Upper lobe of right lung (tissue), 1 donor: ENCODE results near the gene PRAMEF17. TPM values are rescaled to one million over a fixed set of nuclear protein-coding genes. Genes with fewer than 3 reads are reported as not detected.
"Not testable (repeated sequence)": the region's sequence is repeated elsewhere in the genome, so short reads cannot be mapped to it uniquely, and the experiment has no call there.

Source experiments
- ATAC-seq: fragments of 200-7000 bp; cut with Tn5 transposase; one replicate; pipeline ENCODE4 v1.9.1; 2020; ENCODE audit warnings: mild to moderate bottlenecking, moderate library complexity
- DNase-seq: peaks from one replicate; pipeline ENCODE4 v3.0.0-alpha.2; 2020
- H3K27ac ChIP-seq: fragments of 200-600 bp; one replicate; pipeline ENCODE4 v1.8.0; 2022
- H3K27me3 ChIP-seq: fragments of 200-600 bp; one replicate; pipeline ENCODE4 v1.8.0; 2022; ENCODE audit warnings: mild to moderate bottlenecking
- H3K36me3 ChIP-seq: fragments of 200-600 bp; one replicate; pipeline ENCODE4 v1.8.0; 2022
- H3K4me1 ChIP-seq: fragments of 200-600 bp; one replicate; pipeline ENCODE4 v1.8.0; 2022
- H3K4me3 ChIP-seq: fragments of 200-600 bp; one replicate; pipeline ENCODE4 v1.8.0; 2022; ENCODE audit warnings: mild to moderate bottlenecking
- H3K9me3 ChIP-seq: fragments of 200-600 bp; one replicate; pipeline ENCODE4 v1.8.0; 2022
- intact Hi-C: fragments of 100-400 bp; cut with DNase I; formaldehyde crosslinking; loops from one replicate; pipeline ENCODE4 v1.11.0; 2022
- total RNA-seq: library from RNA; stranded (reverse); fragmentation: NEBNext Ultra II Directional; extraction: Animal tissue kit (Norgen Biotek cat#: 25700); gene quantifications from one replicate; pipeline ENCODE4 v1.2.1, GENCODE V29; 2021
- TF ChIP-seq, protein P1 (sequence below): fragments of 200-600 bp; IDR thresholded peaks from one replicate; pipeline ENCODE4 v1.8.0; 2022; ENCODE audit warnings: antibody characterized with exemption
- donor health status: DM: no; HTN: yes; CAD: no; lungs with severe emphysema.

Gene PRAMEF17
- total RNA-seq, 1 donor from 2014 or later = not detected

DNA sequence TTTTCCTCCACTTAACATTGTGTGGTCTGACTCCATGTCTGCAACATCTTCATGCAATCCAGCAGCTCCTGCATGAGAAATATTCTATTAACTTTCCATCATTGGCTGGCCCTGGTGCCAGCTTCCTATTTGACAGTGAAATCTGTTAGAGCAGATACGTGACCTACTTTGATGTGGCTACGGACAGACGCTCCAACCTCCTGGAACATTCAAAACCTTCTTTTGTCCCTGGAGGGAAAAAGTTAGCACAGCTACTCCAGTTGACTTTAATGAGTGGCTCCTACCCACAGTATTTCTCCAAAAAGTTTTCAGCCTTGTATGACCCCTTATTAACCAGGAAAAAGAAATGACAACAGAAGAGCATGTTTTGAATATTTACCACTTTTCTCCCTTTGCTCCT, 42.8 kb downstream of the PRAMEF17 start:
- no peaks in the 10 kb centered on the region for H3K9me3 ChIP-seq
- H3K4me3 ChIP-seq = no peak overlapping the region
- no peak overlapping the region for H3K27ac ChIP-seq
- no peak for ATAC-seq
- H3K27me3 ChIP-seq = no peaks in the 10 kb centered on the region
- no peaks in the 10 kb centered on the region for H3K36me3 ChIP-seq
- no peak for DNase-seq
- H3K4me1 ChIP-seq = no peaks in the 10 kb centered on the region
- intact Hi-C loops = no loop called here
- TF ChIP-seq, protein P1, sequence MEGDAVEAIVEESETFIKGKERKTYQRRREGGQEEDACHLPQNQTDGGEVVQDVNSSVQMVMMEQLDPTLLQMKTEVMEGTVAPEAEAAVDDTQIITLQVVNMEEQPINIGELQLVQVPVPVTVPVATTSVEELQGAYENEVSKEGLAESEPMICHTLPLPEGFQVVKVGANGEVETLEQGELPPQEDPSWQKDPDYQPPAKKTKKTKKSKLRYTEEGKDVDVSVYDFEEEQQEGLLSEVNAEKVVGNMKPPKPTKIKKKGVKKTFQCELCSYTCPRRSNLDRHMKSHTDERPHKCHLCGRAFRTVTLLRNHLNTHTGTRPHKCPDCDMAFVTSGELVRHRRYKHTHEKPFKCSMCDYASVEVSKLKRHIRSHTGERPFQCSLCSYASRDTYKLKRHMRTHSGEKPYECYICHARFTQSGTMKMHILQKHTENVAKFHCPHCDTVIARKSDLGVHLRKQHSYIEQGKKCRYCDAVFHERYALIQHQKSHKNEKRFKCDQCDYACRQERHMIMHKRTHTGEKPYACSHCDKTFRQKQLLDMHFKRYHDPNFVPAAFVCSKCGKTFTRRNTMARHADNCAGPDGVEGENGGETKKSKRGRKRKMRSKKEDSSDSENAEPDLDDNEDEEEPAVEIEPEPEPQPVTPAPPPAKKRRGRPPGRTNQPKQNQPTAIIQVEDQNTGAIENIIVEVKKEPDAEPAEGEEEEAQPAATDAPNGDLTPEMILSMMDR = no peak

DNA sequence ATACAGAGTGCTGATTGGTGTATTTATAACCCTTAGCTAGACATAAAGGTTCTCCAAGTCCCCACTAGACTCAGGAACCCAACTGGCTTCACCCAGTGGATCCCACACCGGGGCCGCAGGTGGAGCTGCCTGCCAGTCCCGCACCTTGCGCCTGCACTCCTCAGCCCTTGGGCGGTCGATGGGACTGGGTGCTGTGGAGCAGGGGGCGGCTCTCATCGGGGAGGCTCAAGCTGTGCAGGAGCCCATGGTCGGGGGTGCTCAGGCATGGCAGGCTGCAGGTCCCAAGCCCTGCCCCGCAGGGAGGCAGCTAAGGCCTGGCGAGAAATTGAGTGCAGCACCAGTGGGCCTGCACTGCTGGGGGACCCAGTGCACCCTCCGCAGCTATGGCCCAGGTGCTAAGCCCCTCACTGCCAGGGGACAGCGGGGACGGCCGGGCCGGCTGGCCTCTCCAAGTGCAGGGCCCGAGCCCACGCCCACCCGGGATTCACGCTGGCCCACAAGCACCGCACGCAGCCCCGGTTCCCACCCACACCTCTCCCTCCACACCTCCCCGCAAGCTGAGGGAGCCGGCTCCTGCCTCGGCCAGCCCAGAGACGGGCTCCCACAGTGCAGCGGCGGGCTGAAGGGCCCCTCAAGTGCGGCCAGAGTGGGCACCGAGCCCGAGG, 44.4 kb downstream of the PRAMEF17 start:
- ATAC-seq, H3K4me3 ChIP-seq, H3K27ac ChIP-seq, H3K27me3 ChIP-seq, intact Hi-C loops, H3K4me1 ChIP-seq, DNase-seq, H3K36me3 ChIP-seq, H3K9me3 ChIP-seq: not testable (repeated sequence)

DNA sequence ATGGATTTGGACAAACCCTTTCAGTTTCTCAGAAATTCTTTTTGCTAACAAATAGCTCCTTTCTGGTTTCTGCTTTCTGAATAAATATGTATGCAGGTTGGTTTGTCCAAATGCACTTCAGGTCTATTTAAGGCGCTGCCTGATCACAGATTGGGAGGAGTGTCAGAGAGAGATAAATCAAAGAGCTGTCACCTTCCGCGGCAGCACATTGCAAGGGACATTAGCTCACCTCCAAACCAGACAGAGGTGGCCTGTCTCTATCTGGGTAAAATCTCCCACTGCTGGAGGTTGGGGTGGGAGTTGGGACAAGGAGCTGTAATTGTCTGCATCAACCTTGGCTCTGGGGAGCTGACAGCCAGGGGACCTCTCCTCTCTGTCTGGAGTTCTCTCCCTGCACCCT, 46.0 kb downstream of the PRAMEF17 start:
- DNase-seq (no peak), ATAC-seq (no peak)
- TF ChIP-seq, protein P1 = no peak
- no peaks in the 10 kb centered on the region for H3K27me3 ChIP-seq
- no peak overlapping the region for H3K4me3 ChIP-seq
- H3K27ac ChIP-seq = no peak overlapping the region
- H3K9me3 ChIP-seq = no peaks in the 10 kb centered on the region
- intact Hi-C loops = no loop called here
- no peaks in the 10 kb centered on the region for H3K4me1 ChIP-seq
- H3K36me3 ChIP-seq = no peaks in the 10 kb centered on the region

DNA sequence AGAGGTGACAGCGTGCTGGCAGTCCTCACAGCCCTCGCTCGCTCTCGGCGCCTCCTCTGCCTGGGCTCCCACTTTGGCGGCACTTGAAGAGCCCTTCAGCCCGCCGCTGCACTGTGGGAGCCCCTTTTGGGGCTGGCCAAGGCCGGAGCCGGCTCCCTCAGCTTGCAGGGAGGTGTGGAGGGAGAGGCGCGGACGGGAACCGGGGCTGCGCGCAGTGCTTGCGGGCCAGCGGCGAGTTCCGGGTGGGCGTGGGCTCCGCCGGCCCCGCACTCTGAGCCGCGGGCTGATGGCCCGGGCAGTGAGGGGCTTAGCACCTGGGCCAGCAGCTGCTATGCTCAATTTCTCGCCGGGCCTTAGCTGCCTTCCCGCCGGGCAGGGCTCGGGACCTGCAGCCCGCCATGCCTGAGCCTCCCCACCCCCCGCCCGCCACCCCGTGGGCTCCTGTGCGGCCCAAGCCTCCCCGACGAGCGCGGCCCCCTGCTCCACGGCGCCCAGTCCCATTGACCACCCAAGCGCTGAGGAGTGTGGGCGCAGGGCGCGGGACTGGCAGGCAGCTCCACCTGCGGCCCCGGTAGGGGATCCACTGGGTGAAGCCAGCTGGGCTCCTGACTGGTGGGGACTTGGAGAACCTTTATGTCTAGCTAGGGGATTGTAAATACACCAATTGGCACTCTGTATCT, 49.8 kb downstream of the PRAMEF17 start:
- H3K36me3 ChIP-seq, H3K4me1 ChIP-seq, intact Hi-C loops, H3K9me3 ChIP-seq, H3K4me3 ChIP-seq, H3K27ac ChIP-seq, ATAC-seq, H3K27me3 ChIP-seq, DNase-seq: not testable (repeated sequence)

Other genes starting within 250 kb of the PRAMEF17 start
- gene PRAMEF26, start 233.6 kb upstream of the PRAMEF17 start, total RNA-seq = not detected
- not detected for gene HNRNPCL4, start 224.0 kb upstream of the PRAMEF17 start, total RNA-seq
- not detected for gene PRAMEF9, start 217.8 kb upstream of the PRAMEF17 start, total RNA-seq
- not detected for gene PRAMEF13, start 188.2 kb upstream of the PRAMEF17 start, total RNA-seq
- gene PRAMEF18, start 163.5 kb upstream of the PRAMEF17 start, total RNA-seq = not detected
- gene PRAMEF5, start 135.4 kb upstream of the PRAMEF17 start, total RNA-seq = not detected
- not detected for gene PRAMEF8, start 104.5 kb upstream of the PRAMEF17 start, total RNA-seq
- not detected for gene PRAMEF33, start 86.1 kb upstream of the PRAMEF17 start, total RNA-seq
- gene PRAMEF15, start 74.1 kb upstream of the PRAMEF17 start, total RNA-seq = not detected
- not detected for gene PRAMEF14, start 42.5 kb upstream of the PRAMEF17 start, total RNA-seq
- gene PRAMEF19, start 17.7 kb upstream of the PRAMEF17 start, total RNA-seq = not detected
- not detected for gene PRAMEF20, start 20.8 kb downstream of the PRAMEF17 start, total RNA-seq
- gene LRRC38, start 124.4 kb downstream of the PRAMEF17 start, total RNA-seq = 0.17 TPM
- 47.0 TPM for gene PDPN, start 194.2 kb downstream of the PRAMEF17 start, total RNA-seq